GM19035 (cell line): ENCODE results near the gene ECE2.
"Not testable (repeated sequence)": the region's sequence is repeated elsewhere in the genome, so short reads cannot be mapped to it uniquely, and the experiment has no call there.

Source experiments
- ATAC-seq: cut with Tn5 transposase; IDR thresholded peaks from one replicate; pipeline ENCODE4 v1.9.1; 2021; ENCODE audit not compliant: unreplicated experiment

The ECE2 gene

GRCh38 chr3:184335291-184335660 is 59.5 kb downstream of the ECE2 start:
- ATAC-seq: peak; percentile 8

DNA sequence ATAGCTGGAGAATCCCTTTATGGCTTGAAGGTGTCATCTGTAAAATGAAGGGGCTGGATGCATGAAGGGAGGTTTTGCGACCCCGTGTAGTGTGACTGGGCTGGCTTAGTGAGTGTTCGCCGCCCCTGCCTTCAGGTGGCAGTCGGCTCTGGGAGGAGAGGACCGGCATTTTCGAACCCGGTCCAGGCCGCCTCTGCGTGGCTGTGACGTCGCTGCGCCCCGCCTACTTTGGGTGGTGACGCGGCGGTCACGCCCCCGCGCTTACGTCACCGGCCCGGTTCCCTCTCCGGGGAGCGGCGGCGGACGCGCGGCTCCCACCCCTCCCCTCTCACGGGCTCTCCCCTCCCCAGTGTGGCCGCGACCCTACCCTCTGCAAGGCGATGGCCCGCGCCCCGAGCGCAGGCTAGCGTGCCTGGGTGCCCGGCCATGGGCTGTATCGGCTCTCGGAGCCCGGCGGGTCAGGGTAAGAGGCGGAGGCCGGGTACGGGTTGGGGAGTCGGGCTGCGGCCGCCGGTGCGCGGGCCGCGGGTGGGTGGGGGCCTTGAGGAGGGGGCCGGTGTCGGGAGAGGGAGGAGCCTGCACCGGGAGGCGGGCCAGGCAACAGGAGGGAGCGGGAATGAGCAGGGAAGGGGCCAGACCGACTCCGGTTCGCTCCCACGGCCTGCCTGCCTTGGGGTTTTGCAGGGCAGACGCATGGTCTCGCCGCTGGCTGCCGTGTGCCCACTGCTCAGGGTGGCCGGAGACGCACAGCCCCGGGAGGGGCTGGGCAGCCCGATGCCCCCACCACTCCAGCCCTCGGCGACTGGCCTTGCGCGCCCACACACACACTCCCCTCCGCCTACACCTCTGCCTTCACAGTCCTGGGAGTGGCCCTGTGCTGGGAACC is 60.1 kb downstream of the ECE2 start:
- ATAC-seq: peak; percentile 73

- ATAC-seq: no peak
Measured at GRCh38 chr3:184336547-184337398, 61.0 kb downstream of the ECE2 start.

GRCh38 chr3:184337399-184337714 is 61.5 kb downstream of the ECE2 start, which contains the start of gene FAM131A:
TSS of gene FAM131A (plus strand) at chr3:184337600. CDS start at chr3:184337631, 31 bp downstream.
- ATAC-seq: no peak

- ATAC-seq: no peak
Measured at GRCh38 chr3:184337981-184338380, 62.2 kb downstream of the ECE2 start.

DNA sequence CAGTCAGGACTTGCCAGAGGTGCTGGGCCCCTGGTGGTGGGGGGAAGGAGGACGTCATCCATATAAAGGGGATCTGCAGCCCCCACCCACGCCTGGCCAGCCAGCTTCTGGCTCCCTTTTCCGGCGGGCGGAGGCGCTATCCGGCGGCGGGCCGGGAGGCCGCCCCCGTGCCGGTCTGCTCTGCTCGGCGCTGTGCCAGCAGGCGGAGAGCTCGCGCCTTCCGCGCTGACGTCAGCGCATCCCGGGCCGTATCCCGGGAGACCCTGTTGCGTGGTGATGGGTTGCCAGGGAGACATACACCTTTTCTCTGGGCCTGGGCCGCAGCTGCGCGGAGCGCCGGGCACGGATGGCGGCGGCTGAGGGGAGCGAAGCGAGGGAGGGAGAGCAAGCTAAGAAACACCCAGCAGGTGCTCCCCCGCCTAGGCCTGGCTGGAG is 62.7 kb downstream of the ECE2 start:
- ATAC-seq: no peak

DNA sequence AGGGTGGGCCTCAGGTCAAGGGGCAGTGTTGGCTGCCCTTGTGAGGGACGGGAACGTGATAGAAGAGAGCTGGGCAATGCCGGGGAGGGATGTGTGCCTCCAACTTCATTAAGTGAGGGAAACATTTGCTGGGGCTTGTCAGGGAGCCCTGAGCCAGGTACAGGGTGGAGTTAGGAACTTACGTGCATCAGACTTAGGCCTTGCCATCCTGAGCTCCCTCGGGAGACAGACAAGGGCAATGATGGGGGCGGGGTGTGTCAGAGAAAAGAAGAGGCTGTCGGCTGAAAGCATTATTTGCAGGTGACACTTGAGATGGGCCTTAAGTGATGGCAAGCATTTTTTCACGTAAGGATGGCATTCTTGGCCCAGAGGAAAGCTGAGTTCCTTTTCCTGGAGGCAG is 63.2 kb downstream of the ECE2 start:
- ATAC-seq: no peak

DNA sequence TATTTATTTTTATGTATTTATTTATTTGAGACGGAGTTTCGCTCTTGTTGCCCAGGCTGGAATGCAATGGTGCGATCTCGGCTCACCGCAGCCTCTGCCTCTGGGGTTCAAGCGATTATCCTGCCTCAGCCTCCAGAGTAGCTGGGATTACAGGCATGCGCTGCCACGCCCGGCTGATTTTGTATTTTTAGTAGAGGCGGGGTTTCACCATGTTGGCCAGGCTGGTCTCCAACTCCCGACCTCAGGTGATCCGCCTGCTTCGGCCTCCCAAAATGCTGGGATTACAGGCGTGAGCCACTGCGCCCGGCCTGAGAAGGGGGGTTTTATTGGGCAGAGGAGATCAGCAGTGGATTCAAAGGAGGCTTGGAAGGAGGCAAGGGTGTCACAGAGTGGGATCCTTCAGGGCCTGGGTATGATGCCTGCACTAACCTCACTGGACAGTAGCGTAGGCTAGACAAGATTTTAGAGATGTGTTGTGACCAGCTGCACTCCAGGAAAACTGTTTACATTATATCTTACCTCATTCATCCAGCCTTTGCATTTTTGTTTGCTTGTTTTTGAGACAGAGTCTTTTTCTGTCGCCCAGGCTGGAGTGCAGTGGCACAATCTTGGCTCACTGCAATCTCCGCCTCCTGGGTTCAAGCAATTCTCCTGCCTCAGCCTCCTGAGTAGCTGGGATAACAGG is 63.8 kb downstream of the ECE2 start:
- not testable (repeated sequence) for ATAC-seq

GRCh38 chr3:184341925-184342324 is 66.1 kb downstream of the ECE2 start:
- no peak for ATAC-seq
